ENCODE data around the gene CHRDL2. TPM values are rescaled to one million over a fixed set of nuclear protein-coding genes. Genes with fewer than 3 reads are reported as not detected.
A peak's percentile ranks its signal among the peaks of the same experiment; 100 is the strongest.

The CHRDL2 gene
- total RNA-seq, 6 experiments from 2014 or later = not detected

- H3K27ac Mint-ChIP-seq = no peak overlapping the region
- peaks cover 4% of the 10 kb centered on the region; the same call in 1 of the 2 replicates for H3K4me1 Mint-ChIP-seq (ENCODE audit: low read depth)
- H3K9me3 Mint-ChIP-seq = no peaks in the 10 kb centered on the region
- peaks cover 16% of the 10 kb centered on the region for H3K27me3 Mint-ChIP-seq (ENCODE audit: insufficient read depth)
- DNase-seq = peak; percentile 63
- no peak overlapping the region for H3K4me3 Mint-ChIP-seq
- H3K36me3 Mint-ChIP-seq (ENCODE audit: low read depth) = no peaks in the 10 kb centered on the region
- peak; percentile 97 for TF ChIP-seq CTCF (IDR thresholded peaks at IDR 0.05)
These were observed 8.5 kb upstream of the CHRDL2 start for GRCh38 chr11:74739546-74740270.

- peaks cover 34% of the 10 kb centered on the region for H3K27me3 Mint-ChIP-seq (ENCODE audit: insufficient read depth)
- no peaks in the 10 kb centered on the region for H3K9me3 Mint-ChIP-seq
- no peak overlapping the region for H3K4me3 Mint-ChIP-seq
- no peak for TF ChIP-seq CTCF (IDR thresholded peaks at IDR 0.05)
- no peaks in the 10 kb centered on the region for H3K36me3 Mint-ChIP-seq (ENCODE audit: low read depth)
- H3K4me1 Mint-ChIP-seq (ENCODE audit: low read depth) = no peaks in the 10 kb centered on the region; the same call in 1 of the 2 replicates
- no peak overlapping the region for H3K27ac Mint-ChIP-seq
- no peak for DNase-seq
These were observed 4.8 kb upstream of the CHRDL2 start for GRCh38 chr11:74736031-74736430.

- no peak overlapping the region for H3K27ac Mint-ChIP-seq
- no peaks in the 10 kb centered on the region for H3K36me3 Mint-ChIP-seq (ENCODE audit: low read depth)
- H3K4me1 Mint-ChIP-seq (ENCODE audit: low read depth) = no peaks in the 10 kb centered on the region; the same call in 1 of the 2 replicates
- H3K4me3 Mint-ChIP-seq = no peak overlapping the region
- H3K9me3 Mint-ChIP-seq = no peaks in the 10 kb centered on the region
- DNase-seq = no peak
- no peak for TF ChIP-seq CTCF (IDR thresholded peaks at IDR 0.05)
- H3K27me3 Mint-ChIP-seq (ENCODE audit: insufficient read depth) = peaks cover 38% of the 10 kb centered on the region
These were observed 4.2 kb upstream of the CHRDL2 start for GRCh38 chr11:74735365-74735928.

GRCh38 chr11:74734559-74734925, 3.3 kb upstream of the CHRDL2 start:
- Mint-ChIP-seq H3K4me3 (no peak overlapping the region), H3K27me3 (ENCODE audit: insufficient read depth) (peaks cover 47% of the 10 kb centered on the region), H3K36me3 (ENCODE audit: low read depth) (no peaks in the 10 kb centered on the region), H3K27ac (no peak overlapping the region), H3K9me3 (no peaks in the 10 kb centered on the region), H3K4me1 (ENCODE audit: low read depth) (no peaks in the 10 kb centered on the region; the same call in 1 of the 2 replicates)
- no peak for DNase-seq
- TF ChIP-seq CTCF (IDR thresholded peaks at IDR 0.05) = no peak

GRCh38 chr11:74730571-74731260, 510 bp downstream of the CHRDL2 start:
- Mint-ChIP-seq H3K27ac (no peak overlapping the region), H3K4me1 (ENCODE audit: low read depth) (peaks cover 3% of the 10 kb centered on the region), H3K27me3 (ENCODE audit: insufficient read depth) (peaks cover 64% of the 10 kb centered on the region), H3K4me3 (peak overlapping the region; percentile 53), H3K36me3 (ENCODE audit: low read depth) (no peaks in the 10 kb centered on the region), H3K9me3 (no peaks in the 10 kb centered on the region)
- no peak for TF ChIP-seq CTCF (IDR thresholded peaks at IDR 0.05)
- DNase-seq = no peak

All from HFFc6 (cell line).